ENCODE measurements around the gene SLC35F1. TPM values are rescaled to one million over a fixed set of nuclear protein-coding genes. Genes with fewer than 3 reads are reported as not detected.

Gene SLC35F1
- polyA plus RNA-seq, 1 donor (not counting 4 experiments of a cell fraction or from before 2014, with no cell fraction given): not detected

GRCh38 chr6:118128755-118129154 lies 221.7 kb downstream of the SLC35F1 start:
- TF ChIP-seq EZH2 (IDR thresholded peaks at IDR 0.05; ENCODE audit: low read length) (no peak), CTCF (optimal IDR thresholded peaks at IDR 0.05 in 1 of 3, IDR thresholded peaks at IDR 0.05 in 1 of 3, conservative IDR thresholded peaks at IDR 0.05 in 1 of 3; ENCODE audit: extremely low read depth in 1 of 3, insufficient read depth in 2 of 3, low read length in 3 of 3) (no peak)
- H3K9me3 ChIP-seq (ENCODE audit: control insufficient read depth, low read depth, low read length): no peaks in the 10 kb centered on the region
- H3K27ac ChIP-seq (ENCODE audit: control insufficient read depth, insufficient read depth, low read length): no peak overlapping the region

GRCh38 chr6:118134206-118134605 lies 227.1 kb downstream of the SLC35F1 start:
- no peak overlapping the region for H3K4me2 ChIP-seq (ENCODE audit: control insufficient read depth, extremely low read depth, insufficient read depth, low read depth, low read length)
- no peaks in the 10 kb centered on the region for H3K9me1 ChIP-seq (ENCODE audit: control insufficient read depth, extremely low read depth, insufficient read depth, low read length)
- TF ChIP-seq CTCF (optimal IDR thresholded peaks at IDR 0.05 in 1 of 3, IDR thresholded peaks at IDR 0.05 in 1 of 3, conservative IDR thresholded peaks at IDR 0.05 in 1 of 3; ENCODE audit: extremely low read depth in 1 of 3, insufficient read depth in 2 of 3, low read length in 3 of 3): no peak
- no peak for TF ChIP-seq EZH2 (IDR thresholded peaks at IDR 0.05; ENCODE audit: low read length)
- H3K4me1 ChIP-seq (ENCODE audit: control insufficient read depth, extremely low read depth, insufficient read depth, low read length): no peaks in the 10 kb centered on the region
- H3K4me3 ChIP-seq (ENCODE audit: control insufficient read depth in 2 of 3, extremely low read depth in 1 of 3, insufficient read depth in 2 of 3, low read depth in 1 of 3, low read length in 3 of 3): no peak overlapping the region
- DNase-seq (ENCODE audit: low read depth, low spot score): no peak
- no peaks in the 10 kb centered on the region for H3K27me3 ChIP-seq (ENCODE audit: control insufficient read depth, extremely low read depth, insufficient read depth, low read length)
- FAIRE-seq: no peak
- no peak overlapping the region for H3K27ac ChIP-seq (ENCODE audit: control insufficient read depth, insufficient read depth, low read length)
- H3K9me3 ChIP-seq (ENCODE audit: control insufficient read depth, low read depth, low read length): no peaks in the 10 kb centered on the region
- dilution Hi-C loops (cut with MboI; ENCODE audit: extremely low pct_ligation_motif_present, low sequenced_read_pairs): no loop called here
- no peak overlapping the region for H3K9ac ChIP-seq (ENCODE audit: control insufficient read depth, extremely low read depth, insufficient read depth, low read length)
- H3K36me3 ChIP-seq (ENCODE audit: control insufficient read depth in 2 of 2, extremely low read depth in 1 of 2, insufficient read depth in 2 of 2, low read length in 2 of 2): no peaks in the 10 kb centered on the region
- no peaks in the 10 kb centered on the region for H4K20me1 ChIP-seq (ENCODE audit: control insufficient read depth, extremely low read depth, insufficient read depth, low read length)
- no peak overlapping the region for H2AFZ ChIP-seq (ENCODE audit: control insufficient read depth, low read length)
- H3K79me2 ChIP-seq (ENCODE audit: control insufficient read depth, insufficient read depth, low read length): no peaks in the 10 kb centered on the region

More at GRCh38 chr6:118128755-118129154, 221.7 kb downstream of the SLC35F1 start:
- no peaks in the 10 kb centered on the region for H3K36me3 ChIP-seq (ENCODE audit: control insufficient read depth in 2 of 2, extremely low read depth in 1 of 2, insufficient read depth in 2 of 2, low read length in 2 of 2)
- no peak overlapping the region for H3K4me3 ChIP-seq (ENCODE audit: control insufficient read depth in 2 of 3, extremely low read depth in 1 of 3, insufficient read depth in 2 of 3, low read depth in 1 of 3, low read length in 3 of 3)
- H3K79me2 ChIP-seq (ENCODE audit: control insufficient read depth, insufficient read depth, low read length): no peaks in the 10 kb centered on the region
- no peaks in the 10 kb centered on the region for H3K4me1 ChIP-seq (ENCODE audit: control insufficient read depth, extremely low read depth, insufficient read depth, low read length)
- DNase-seq (ENCODE audit: low read depth, low spot score) (no peak), FAIRE-seq (no peak)
- H4K20me1 ChIP-seq (ENCODE audit: control insufficient read depth, extremely low read depth, insufficient read depth, low read length): no peaks in the 10 kb centered on the region
- H3K9me1 ChIP-seq (ENCODE audit: control insufficient read depth, extremely low read depth, insufficient read depth, low read length): no peaks in the 10 kb centered on the region
- H3K27me3 ChIP-seq (ENCODE audit: control insufficient read depth, extremely low read depth, insufficient read depth, low read length): no peaks in the 10 kb centered on the region
- H3K9ac ChIP-seq (ENCODE audit: control insufficient read depth, extremely low read depth, insufficient read depth, low read length): no peak overlapping the region
- no peak overlapping the region for H3K4me2 ChIP-seq (ENCODE audit: control insufficient read depth, extremely low read depth, insufficient read depth, low read depth, low read length)
- dilution Hi-C loops (cut with MboI; ENCODE audit: extremely low pct_ligation_motif_present, low sequenced_read_pairs): no loop called here
- no peak overlapping the region for H2AFZ ChIP-seq (ENCODE audit: control insufficient read depth, low read length)
